HG03432 (cell line): Measurements from ENCODE around the gene PLD4.
"Not testable (repeated sequence)": the region's sequence is repeated elsewhere in the genome, so short reads cannot be mapped to it uniquely, and the experiment has no call there.

Source experiments
- ATAC-seq: cut with Tn5 transposase; IDR thresholded peaks from one replicate; pipeline ENCODE4 v1.9.1; 2021; ENCODE audit warnings: mild to moderate bottlenecking, moderate library complexity; ENCODE audit not compliant: unreplicated experiment

The PLD4 gene, protein sequence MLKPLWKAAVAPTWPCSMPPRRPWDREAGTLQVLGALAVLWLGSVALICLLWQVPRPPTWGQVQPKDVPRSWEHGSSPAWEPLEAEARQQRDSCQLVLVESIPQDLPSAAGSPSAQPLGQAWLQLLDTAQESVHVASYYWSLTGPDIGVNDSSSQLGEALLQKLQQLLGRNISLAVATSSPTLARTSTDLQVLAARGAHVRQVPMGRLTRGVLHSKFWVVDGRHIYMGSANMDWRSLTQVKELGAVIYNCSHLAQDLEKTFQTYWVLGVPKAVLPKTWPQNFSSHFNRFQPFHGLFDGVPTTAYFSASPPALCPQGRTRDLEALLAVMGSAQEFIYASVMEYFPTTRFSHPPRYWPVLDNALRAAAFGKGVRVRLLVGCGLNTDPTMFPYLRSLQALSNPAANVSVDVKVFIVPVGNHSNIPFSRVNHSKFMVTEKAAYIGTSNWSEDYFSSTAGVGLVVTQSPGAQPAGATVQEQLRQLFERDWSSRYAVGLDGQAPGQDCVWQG

GRCh38 chr14:104924421-104925213, at the start of gene PLD4:
Gene PLD4, plus strand, starts transcription at chr14:104924879. Its CDS starts 2,262 bp downstream, at chr14:104927141.
- ATAC-seq = no peak

DNA sequence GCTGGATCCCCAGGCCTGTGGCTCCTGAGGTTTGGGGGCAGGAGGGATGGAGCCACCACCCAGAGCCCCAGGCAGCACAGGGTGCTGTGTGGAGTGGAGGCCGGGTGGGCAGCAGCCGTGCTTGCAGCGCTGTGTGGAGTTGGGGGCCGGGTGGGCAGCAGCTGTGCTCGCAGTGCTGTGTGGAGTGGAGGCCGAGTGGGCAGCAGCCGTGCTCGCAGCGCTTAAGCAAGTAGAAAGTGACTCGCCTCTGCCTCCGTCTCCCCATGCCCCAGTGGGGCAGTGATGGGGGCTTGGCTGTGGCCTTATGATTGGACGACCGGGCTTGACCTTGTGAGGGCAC, 49.3 kb upstream of the PLD4 start:
- no peak for ATAC-seq

GRCh38 chr14:104875811-104876210, 48.9 kb upstream of the PLD4 start:
- no peak for ATAC-seq

- ATAC-seq = no peak
Measured at GRCh38 chr14:104876251-104876699, 48.4 kb upstream of the PLD4 start.

GRCh38 chr14:104877066-104877805, 47.4 kb upstream of the PLD4 start:
- ATAC-seq = no peak

DNA sequence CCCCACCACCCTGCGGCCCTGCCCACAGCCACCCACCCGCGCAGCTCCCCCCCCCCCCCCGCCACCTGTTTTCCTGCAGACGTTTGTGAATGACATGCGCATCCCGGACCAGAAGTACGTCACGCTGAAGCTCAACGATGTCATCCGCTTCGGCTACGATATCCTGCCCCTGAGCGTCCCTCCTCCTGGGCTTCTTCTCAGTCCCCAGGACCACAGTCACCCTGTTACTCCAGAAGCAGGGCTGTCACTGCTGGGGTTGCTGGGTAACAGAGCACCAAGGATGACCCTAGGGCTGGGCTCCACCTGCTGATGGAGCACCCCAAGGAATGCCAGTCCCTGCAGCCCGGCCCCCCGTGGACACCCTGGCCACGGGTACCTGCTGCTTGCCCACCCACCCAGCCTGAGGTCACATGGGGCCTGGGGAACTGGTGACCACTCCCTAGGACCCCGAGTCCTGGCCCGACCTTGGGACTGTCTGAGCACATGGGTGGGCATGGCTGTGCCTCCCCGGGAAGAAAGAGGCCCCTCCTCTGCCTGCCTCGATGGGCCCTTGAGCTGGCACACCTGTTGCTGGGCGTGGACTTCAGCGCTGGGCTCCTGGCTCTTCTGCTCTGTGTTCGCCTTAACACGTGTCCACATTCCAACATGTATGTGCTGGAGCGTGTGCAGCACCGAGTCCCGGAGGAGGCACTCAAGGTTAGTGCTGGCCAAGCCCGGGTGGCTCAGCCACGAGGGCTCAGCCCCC, 46.7 kb upstream of the PLD4 start:
- ATAC-seq = no peak

DNA sequence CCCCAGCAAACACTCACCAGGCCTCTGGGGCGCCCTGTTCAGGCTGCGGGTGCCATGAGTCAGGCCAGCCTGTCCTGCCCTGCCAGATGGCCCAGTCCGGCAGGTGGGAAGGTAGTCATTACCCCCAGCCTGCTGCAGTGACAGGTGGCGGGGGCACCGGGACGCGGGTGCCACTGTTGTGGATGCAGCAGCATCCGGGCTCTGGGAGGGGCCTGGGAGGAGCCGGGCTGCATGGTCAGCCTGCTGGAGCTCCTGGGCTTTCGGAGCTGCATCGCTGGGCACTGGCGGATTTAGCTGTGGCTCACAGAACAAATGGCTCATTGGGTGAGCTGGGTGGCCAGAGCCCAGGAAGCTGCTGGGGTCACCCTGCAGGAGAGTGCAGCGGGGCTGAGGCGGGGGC, 46.1 kb upstream of the PLD4 start:
- no peak for ATAC-seq

GRCh38 chr14:104879201-104879982, 45.3 kb upstream of the PLD4 start:
- ATAC-seq = no peak

DNA sequence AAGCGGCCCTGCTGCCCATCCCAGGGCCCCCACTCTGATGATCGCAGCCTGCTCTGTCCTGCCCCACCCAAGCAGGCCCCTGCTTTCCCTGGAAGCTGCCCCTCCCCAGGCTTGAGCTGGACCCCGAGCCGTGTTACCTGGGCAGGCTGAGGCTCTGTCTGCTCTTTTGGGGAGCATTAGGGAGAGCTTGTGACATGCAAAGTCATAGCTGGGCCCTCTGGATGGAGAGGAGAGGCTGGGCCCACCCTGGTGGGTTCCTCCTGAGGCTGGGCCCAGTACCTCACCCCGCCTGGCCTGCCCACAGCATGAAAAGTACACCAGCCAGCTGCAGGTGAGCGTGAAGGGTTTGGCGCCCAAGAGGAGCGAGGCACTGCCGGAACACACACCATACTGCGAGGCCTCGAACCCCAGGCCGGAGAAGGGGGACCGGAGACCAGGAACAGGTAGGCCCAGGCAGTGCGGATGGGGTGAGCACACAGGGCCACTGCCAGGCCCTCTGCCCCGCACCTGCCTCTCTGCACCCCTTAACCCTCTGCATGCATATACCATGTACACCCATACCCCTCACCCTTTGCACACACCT, 44.6 kb upstream of the PLD4 start:
- no peak for ATAC-seq

GRCh38 chr14:104880584-104881210, 44.0 kb upstream of the PLD4 start:
- ATAC-seq = no peak

DNA sequence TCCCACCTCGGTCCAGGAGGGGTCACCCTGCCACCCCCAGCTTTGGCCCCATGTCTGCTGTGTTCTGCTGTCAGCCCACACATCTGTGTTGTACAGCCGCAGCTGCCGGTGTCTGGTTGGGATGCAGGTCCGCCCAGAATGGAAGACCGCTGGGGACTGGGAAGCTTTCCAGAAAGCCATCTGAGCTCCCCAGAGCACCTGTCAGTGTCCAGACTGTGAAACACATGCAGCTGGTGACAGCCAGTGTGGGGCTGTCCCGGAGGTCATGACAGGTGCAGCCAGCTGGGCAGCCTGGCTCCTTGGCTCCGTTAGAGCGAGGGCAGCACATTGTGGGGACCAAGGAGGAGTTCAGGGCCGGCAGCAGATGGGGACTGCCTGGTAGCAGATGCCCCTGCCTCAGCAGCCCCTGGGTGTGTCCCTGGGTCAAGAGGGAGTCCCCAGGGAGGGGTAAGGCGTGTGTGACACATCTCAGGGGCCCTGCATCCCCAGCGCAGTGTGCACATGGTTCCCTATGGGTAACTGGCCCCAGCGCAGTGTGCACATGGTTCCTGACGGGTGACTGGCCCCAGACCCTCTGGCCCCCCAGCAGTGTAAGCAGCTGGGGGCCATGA, 43.2 kb upstream of the PLD4 start:
- no peak for ATAC-seq

DNA sequence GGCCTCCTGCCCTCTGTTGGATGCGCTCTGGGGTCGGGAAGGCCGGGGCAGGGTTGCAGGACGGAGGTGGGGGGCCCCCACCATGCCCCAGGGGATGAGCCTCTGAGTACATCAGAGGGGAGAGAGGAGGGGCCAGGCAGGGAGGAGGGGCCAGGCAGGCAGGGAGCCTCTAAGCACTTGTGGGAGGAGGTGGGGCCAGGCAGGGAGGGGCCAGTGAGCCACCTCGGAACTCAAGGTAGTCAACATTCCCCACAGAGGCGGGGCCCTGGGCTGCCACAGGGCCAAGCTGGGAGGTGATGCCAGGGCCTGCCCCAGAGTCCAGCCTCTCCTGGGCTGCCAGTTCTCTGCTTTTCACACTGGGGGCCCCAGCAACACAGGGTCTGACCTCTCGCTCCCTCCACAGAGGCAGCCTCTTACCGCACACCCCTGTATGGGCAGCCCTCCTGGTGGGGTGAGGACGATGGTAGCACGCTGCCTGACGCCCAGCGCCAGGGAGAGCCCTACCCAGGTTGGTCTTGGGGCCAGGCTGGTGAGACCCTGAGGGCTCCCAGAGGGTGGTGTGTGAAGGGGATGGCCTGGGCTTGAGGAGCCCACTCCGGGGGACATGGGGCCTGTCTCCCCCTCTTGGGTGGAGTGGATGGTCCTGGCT, 42.2 kb upstream of the PLD4 start:
- ATAC-seq = no peak

GRCh38 chr14:104882991-104883660, 41.6 kb upstream of the PLD4 start:
- no peak for ATAC-seq

- ATAC-seq = no peak
Measured at GRCh38 chr14:104883681-104884361, 40.9 kb upstream of the PLD4 start.

DNA sequence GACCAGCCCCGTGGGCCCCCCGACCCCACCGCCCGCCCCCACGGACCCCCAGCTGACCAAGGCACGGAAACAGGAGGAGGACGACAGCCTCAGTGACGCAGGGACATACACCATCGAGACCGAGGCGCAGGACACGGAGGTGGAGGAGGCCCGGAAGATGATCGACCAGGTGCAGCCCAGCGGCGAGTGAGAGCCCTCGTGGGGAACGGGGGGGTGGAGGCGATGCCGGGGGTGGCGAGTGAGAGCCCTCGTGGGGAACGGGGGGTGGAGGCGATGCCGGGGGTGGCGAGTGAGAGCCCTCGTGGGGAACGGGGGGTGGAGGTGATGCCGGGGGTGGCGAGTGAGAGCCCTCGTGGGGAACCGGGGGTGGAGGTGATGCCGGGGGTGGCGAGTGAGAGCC, 40.3 kb upstream of the PLD4 start:
- not testable (repeated sequence) for ATAC-seq

DNA sequence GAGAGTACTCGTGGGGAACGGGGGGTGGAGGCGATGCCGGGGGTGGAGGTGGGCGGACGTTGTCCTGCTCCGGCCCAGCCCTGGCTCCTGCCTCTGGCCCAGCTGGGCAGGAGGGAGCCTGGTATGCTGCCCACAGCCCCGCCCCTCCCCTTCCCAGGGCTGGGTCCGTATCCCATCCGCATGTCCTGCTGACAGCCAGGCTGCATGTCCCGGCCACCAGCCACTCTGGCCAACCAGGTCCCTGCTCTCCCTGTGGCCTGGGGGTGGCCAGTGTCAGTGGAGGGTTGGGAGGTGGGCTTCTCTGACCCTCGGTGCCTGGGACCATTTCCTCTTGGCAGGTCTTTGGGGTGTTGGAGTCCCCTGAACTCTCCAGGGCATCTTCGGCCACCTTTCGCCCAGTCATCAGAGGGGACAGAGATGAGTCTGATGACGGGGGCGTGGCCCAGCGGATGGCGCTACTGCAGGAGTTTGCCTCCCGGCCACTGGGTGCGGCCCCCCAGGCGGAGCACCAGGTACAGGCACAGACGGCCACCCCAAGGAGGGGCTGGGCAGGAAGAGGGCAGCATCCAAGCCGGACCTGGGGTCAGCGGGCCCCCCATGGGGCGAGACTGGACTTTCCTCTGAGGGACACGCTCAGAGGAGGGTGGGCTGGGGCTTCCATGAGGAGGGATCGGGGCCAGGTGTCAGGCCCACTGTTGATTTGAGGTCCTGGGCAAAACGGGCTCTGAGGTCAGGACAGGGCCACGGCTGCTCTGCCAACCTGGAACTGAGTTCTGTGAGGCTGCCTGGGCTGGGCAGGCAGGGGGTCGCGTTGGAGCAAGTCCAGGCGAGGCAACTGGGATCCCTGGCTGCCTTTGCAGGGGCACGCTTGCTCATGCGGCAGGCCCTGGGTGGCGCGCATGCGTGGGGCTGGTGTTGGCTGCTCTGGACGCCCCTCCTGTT, 39.4 kb upstream of the PLD4 start:
- no peak for ATAC-seq
